ENCODE results near the gene CTBP1.
"Not testable (repeated sequence)": the region's sequence is repeated elsewhere in the genome, so short reads cannot be mapped to it uniquely, and the experiment has no call there.

CTBP1 gene

GRCh38 chr4:1242506-1243450, 6.2 kb downstream of the CTBP1 start:
- Mint-ChIP-seq H3K4me3 (no peak overlapping the region), H3K27me3 (no peaks in the 10 kb centered on the region), H3K36me3 (ENCODE audit: low read depth) (peaks cover 93% of the 10 kb centered on the region), H3K4me1 (ENCODE audit: low read depth) (peaks cover 58% of the 10 kb centered on the region), H3K9me3 (no peaks in the 10 kb centered on the region), H3K27ac (no peak overlapping the region)
- intact Hi-C loops (cut with micrococcal nuclease): loop anchor here (10.0 kb wide), 1 partner anchor 228 kb away; the partner anchor contains the start of gene FGFRL1

DNA sequence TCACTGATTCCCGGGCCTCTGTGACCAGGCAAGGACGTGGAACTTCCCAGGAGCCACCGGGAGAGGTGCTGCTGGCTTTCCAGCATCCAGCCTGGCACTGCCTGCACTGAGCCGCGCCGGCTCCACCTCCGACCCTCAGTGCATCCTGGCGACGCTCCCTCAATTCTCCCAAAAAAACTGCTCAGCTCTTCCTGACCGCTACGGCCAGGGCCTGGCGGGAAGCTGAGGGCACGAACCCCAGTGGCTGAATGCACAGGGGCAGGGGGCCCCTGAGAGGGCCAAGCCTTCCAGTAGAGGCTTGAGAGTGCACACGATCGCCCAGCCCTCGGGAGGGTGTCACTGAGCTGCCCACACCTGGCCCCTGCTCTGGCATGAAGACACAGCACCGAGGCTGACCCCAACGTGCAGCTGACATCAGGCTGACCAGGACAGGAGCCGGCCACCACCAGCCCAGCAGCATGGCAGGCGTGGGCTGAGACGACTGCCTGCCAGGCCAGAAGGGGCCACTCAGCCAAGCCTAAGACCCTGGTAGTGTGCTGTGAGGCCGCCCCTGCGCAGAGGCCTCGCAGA, 6.9 kb downstream of the CTBP1 start:
- Mint-ChIP-seq H3K4me1 (ENCODE audit: low read depth) (peaks cover 53% of the 10 kb centered on the region), H3K9me3 (no peaks in the 10 kb centered on the region), H3K27ac (no peak overlapping the region), H3K36me3 (ENCODE audit: low read depth) (peaks cover 96% of the 10 kb centered on the region), H3K4me3 (no peak overlapping the region), H3K27me3 (no peaks in the 10 kb centered on the region)
- intact Hi-C loops (cut with micrococcal nuclease): loop anchor here (10.0 kb wide), 1 partner anchor 227 kb away; the partner anchor contains the start of gene FGFRL1

- peaks cover 48% of the 10 kb centered on the region for H3K4me1 Mint-ChIP-seq (ENCODE audit: low read depth)
- no peak overlapping the region for H3K4me3 Mint-ChIP-seq
- H3K36me3 Mint-ChIP-seq (ENCODE audit: low read depth): peaks cover 99% of the 10 kb centered on the region
- H3K27me3 Mint-ChIP-seq: no peaks in the 10 kb centered on the region
- H3K27ac Mint-ChIP-seq: no peak overlapping the region
- intact Hi-C loops (cut with micrococcal nuclease): loop anchor here (10.0 kb wide), 1 partner anchor 227 kb away; the partner anchor contains the start of gene FGFRL1
- no peaks in the 10 kb centered on the region for H3K9me3 Mint-ChIP-seq
Measured at GRCh38 chr4:1241466-1241935, 7.4 kb downstream of the CTBP1 start.

- H3K4me1 Mint-ChIP-seq (ENCODE audit: low read depth): peaks cover 42% of the 10 kb centered on the region
- H3K27me3 Mint-ChIP-seq: no peaks in the 10 kb centered on the region
- H3K27ac Mint-ChIP-seq: no peak overlapping the region
- intact Hi-C loops (cut with micrococcal nuclease): loop anchor here (10.0 kb wide), 1 partner anchor 226 kb away; the partner anchor contains the start of gene FGFRL1
- no peaks in the 10 kb centered on the region for H3K9me3 Mint-ChIP-seq
- peaks cover 99% of the 10 kb centered on the region for H3K36me3 Mint-ChIP-seq (ENCODE audit: low read depth)
- H3K4me3 Mint-ChIP-seq: no peak overlapping the region
Measured at GRCh38 chr4:1240721-1241465, 8.0 kb downstream of the CTBP1 start.

DNA sequence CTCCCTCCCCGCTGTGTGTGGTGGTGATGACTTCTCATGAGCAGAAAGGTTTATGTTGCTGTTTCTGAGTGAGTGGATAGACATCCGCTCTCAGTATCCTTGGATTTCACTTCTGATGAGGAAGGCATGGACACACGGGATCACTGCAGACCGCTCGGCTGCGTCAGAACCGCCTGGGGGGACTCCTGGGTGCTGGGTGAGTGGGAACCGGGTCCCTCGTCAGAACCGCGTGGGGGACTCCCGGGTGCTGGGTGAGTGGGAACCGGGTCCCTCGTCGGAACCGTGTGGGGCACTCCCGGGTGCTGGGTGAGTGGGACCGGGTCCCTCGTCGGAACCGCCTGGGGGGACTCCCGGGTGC, 9.0 kb downstream of the CTBP1 start:
- Mint-ChIP-seq H3K4me1 (ENCODE audit: low read depth) (peaks cover 39% of the 10 kb centered on the region), H3K36me3 (ENCODE audit: low read depth) (peaks cover 99% of the 10 kb centered on the region), H3K4me3 (no peak overlapping the region), H3K9me3 (no peaks in the 10 kb centered on the region), H3K27me3 (no peaks in the 10 kb centered on the region), H3K27ac (no peak overlapping the region)
- intact Hi-C loops (cut with micrococcal nuclease): loop anchor here (10.0 kb wide), 1 partner anchor 225 kb away; the partner anchor contains the start of gene FGFRL1

DNA sequence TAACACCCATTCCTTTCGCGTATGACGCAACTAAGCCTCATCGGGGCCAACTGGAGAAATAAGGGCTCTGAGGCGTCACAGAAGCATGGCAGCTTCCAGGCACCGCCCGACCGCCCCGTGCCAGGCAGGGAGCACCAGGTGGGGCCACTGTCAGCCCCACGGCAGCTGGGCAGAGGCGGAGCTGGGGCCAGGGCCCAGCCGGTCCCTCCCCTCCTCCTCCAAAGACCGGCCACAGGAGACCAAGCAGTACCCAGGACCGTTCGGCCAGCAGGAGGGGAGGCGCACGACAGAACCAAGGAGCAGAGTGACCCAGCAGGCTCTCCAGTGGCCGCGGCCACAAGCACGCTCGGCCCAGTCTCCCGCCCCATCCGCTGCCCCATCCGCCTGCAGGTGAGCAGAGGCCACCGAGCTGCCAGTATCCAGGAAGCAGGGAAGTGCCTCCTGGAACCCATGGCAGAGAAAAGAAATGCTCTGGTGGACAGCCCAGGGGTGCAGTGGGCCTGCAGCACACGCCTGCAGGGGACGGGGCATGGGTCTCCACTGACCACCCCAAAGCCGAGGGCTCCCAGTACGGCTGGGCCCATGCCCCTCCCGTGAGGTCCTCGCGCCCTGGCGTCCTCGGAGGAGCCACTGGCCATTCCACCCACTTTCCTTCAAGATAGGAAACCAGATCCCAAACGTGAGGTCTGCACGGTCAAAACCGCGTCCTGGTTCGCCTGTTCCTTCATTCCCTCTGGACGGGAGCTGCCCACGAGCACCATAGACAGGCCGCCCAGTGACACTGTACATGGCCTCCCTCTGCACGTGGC, 9.6 kb downstream of the CTBP1 start:
- H3K4me1 Mint-ChIP-seq (ENCODE audit: low read depth): peaks cover 39% of the 10 kb centered on the region
- no peaks in the 10 kb centered on the region for H3K27me3 Mint-ChIP-seq
- no peaks in the 10 kb centered on the region for H3K9me3 Mint-ChIP-seq
- no peak overlapping the region for H3K4me3 Mint-ChIP-seq
- intact Hi-C loops (cut with micrococcal nuclease): no loop called here
- H3K27ac Mint-ChIP-seq: no peak overlapping the region
- peaks cover 99% of the 10 kb centered on the region for H3K36me3 Mint-ChIP-seq (ENCODE audit: low read depth)

GRCh38 chr4:1238676-1239000, 10.3 kb downstream of the CTBP1 start:
- no peak overlapping the region for H3K4me3 Mint-ChIP-seq
- H3K9me3 Mint-ChIP-seq: no peaks in the 10 kb centered on the region
- H3K27me3 Mint-ChIP-seq: no peaks in the 10 kb centered on the region
- H3K27ac Mint-ChIP-seq: no peak overlapping the region
- H3K36me3 Mint-ChIP-seq (ENCODE audit: low read depth): peaks cover 99% of the 10 kb centered on the region
- intact Hi-C loops (cut with micrococcal nuclease): no loop called here
- peaks cover 38% of the 10 kb centered on the region for H3K4me1 Mint-ChIP-seq (ENCODE audit: low read depth)

DNA sequence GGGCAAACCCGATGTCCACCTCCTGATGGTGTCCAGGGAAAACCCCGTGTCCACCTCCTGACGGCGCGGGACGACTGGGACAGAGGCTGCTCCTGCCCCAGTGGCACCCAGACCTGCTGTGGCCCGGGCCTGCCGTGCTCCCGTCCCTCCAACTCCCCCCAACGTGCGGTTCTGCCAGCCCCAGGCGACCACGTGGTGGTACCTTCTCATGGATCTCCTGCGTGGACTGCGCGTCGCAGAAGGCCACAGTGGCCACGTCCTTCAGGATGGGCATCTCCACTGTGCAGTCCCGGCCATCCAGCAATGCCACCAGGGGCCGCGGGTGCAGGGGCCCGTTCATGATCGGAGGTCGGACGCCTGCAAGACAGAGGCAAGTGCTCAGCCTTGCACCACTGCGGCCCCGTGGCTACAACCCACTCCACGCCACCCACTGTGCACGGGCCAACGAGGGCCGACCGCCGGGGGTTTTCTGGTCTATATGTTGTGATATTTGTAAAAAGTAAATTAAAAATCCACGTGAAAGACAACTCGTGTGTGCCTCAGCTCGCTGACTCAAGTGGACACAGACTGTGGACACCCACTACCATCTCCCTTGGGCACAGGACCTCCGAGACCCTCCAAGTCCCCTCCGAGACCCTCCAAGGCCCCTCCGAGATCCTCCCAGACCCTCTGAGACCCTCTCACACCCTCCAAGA, 10.8 kb downstream of the CTBP1 start:
- H3K36me3 Mint-ChIP-seq (ENCODE audit: low read depth): peaks cover 99% of the 10 kb centered on the region
- peaks cover 33% of the 10 kb centered on the region for H3K4me1 Mint-ChIP-seq (ENCODE audit: low read depth)
- H3K27ac Mint-ChIP-seq: no peak overlapping the region
- intact Hi-C loops (cut with micrococcal nuclease): no loop called here
- no peak overlapping the region for H3K4me3 Mint-ChIP-seq
- no peaks in the 10 kb centered on the region for H3K9me3 Mint-ChIP-seq
- H3K27me3 Mint-ChIP-seq: no peaks in the 10 kb centered on the region

- peaks cover 99% of the 10 kb centered on the region for H3K36me3 Mint-ChIP-seq (ENCODE audit: low read depth)
- H3K4me3 Mint-ChIP-seq; intact Hi-C loops (cut with micrococcal nuclease); H3K27ac Mint-ChIP-seq; H3K27me3 Mint-ChIP-seq; H3K9me3 Mint-ChIP-seq: not testable (repeated sequence)
- peaks cover 25% of the 10 kb centered on the region for H3K4me1 Mint-ChIP-seq (ENCODE audit: low read depth)
Measured at GRCh38 chr4:1237261-1237660, 11.7 kb downstream of the CTBP1 start.

DNA sequence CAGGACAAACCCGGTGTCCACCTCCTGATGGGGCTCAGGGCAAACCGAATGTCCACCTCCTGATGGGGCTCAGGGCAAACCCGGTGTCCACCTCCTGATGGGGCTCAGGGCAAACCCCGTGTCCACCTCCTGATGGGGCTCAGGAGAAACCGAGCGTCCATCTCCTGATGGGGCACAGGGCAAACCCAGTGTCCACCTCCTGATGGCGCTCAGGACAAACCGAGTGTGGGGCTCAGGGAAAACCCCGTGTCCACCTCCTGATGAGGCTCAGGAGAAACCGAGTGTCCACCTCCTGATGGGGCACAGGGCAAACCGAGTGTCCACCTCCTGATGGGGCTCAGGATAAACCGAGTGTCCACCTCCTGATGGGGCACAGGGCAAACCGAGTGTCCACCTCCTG, 12.1 kb downstream of the CTBP1 start:
- H3K36me3 Mint-ChIP-seq (ENCODE audit: low read depth): peaks cover 99% of the 10 kb centered on the region
- H3K27me3 Mint-ChIP-seq; H3K4me3 Mint-ChIP-seq; H3K9me3 Mint-ChIP-seq; H3K27ac Mint-ChIP-seq; intact Hi-C loops (cut with micrococcal nuclease): not testable (repeated sequence)
- peaks cover 20% of the 10 kb centered on the region for H3K4me1 Mint-ChIP-seq (ENCODE audit: low read depth)

- Mint-ChIP-seq H3K4me1 (ENCODE audit: low read depth) (peaks cover 19% of the 10 kb centered on the region), H3K27me3 (no peaks in the 10 kb centered on the region), H3K4me3 (no peak overlapping the region), H3K27ac (no peak overlapping the region), H3K36me3 (ENCODE audit: low read depth) (peaks cover 99% of the 10 kb centered on the region), H3K9me3 (no peaks in the 10 kb centered on the region)
- intact Hi-C loops (cut with micrococcal nuclease): no loop called here
Measured at GRCh38 chr4:1236103-1236641, 12.8 kb downstream of the CTBP1 start.

DNA sequence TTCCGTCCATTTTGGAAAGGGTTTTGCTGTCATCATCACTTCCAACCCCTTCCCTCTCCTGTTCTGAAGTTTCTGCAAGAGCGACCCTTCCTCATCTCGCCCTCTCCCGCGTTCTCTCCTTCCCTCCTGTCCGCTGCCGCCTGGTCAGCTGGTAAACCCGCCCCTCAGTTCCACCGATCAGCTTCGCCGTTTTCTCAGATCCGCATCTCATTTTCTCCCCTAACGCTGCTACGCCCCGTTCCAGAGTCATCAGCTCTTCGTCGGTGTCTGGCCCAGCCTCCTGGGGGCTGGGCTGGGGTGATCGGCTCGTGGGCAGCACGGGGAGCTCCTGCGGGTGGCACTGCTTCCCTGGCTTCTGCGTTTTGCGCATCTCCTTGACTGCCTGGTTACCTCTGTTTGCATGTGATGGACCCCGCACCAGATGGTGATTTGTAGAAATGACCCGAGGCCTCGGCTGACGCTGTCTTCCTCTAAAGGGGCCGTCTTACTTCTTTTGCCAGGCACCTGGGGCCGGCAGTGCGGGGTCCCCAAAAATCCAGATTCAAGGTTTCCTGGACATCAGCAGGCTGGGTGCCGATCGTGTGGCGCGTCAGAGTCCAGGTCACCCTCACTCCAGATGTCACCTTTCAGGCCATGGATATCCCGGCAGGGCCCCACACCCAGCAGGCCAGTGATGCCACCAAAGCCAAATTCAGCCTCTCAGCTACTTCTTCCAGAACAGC, 13.4 kb downstream of the CTBP1 start:
- no peak overlapping the region for H3K27ac Mint-ChIP-seq
- H3K9me3 Mint-ChIP-seq: no peaks in the 10 kb centered on the region
- no peaks in the 10 kb centered on the region for H3K27me3 Mint-ChIP-seq
- intact Hi-C loops (cut with micrococcal nuclease): no loop called here
- H3K4me3 Mint-ChIP-seq: no peak overlapping the region
- peaks cover 19% of the 10 kb centered on the region for H3K4me1 Mint-ChIP-seq (ENCODE audit: low read depth)
- peaks cover 99% of the 10 kb centered on the region for H3K36me3 Mint-ChIP-seq (ENCODE audit: low read depth)

Measured in dendritic cell treated with granulocyte-macrophage colony-stimulating factor and Interleukin-4, amounts not matched to agents 40 ng/mL and 50 ng/mL, for 4 days (primary cell).